Fibroblast of upper back skin (primary cell): ENCODE results near the gene GPR18.
A peak's percentile ranks its signal among the peaks of the same experiment; 100 is the strongest.

Experiments used
- DNase-seq: peaks from one replicate; pipeline ENCODE4 v3.0.0-alpha.2; 2013

The GPR18 gene

DNA sequence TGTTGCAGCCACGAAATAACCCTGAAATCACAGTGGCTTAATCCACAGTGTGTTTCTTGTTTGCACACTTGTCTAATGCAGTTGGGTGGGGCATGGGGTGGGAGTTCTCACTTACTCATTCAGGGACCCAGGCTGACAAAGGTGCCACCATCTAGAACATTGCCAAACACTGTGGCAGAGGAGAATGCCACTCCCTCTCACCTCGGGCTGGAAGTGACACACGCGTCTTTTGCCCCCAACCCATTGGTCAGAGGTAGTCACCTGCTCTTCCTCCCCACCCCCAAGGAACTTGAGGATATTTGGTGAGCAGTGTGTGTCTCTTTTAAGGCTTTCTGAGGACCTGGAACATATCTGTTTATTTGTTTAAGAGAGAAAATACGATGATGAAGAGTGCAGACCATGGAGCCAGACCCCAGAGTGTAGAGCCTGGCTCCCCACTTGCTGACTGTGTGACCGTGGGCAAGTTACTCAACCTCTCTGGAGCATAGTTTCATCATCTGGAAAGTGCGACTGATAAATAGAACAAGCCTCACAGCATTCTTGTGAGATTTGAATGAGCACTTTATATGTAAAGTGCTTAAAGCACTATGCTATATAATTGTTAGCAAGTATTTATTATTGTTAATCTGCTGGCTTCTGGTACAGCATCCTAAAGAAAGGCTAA, 31.6 kb upstream of the GPR18 start:
- DNase-seq = no peak

DNA sequence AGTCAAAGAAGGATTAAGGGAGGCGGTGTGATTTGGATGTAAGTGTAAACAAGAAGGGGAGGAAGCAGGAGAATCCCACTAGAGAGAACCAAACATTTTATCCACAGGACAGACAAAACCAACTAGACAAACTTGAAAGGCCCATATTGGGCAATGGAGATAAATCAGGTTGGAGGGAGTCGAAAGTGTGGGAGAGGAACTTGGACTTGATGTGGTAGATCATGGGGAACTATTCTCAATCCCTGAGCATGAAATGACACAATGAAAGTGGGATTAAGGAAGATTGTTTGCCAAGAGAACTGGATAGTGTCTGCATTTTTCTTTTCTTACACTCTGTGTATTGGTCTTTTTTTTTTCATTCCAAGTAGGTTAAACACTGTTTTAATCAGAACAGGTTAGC, 31.1 kb upstream of the GPR18 start:
- no peak for DNase-seq

DNA sequence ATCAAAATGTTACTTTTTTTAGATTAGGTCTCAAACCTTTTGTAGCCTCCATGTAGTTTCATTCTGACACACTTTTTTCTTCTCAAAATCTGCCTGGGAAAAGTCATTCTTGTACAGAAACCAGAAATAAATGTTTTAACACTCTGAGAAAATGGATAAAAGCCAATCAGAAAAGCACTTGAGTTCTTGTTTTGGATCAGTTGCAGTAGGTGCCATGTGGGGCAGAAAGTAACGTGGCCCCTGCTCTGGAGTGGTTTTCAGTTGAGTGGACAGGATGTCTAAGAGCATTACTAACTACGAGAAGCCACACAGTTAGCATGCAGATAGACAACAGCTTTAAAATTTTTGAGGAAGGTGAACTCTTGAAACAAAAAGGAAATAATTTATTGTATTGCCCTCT, 29.9 kb upstream of the GPR18 start:
- no peak for DNase-seq

DNA sequence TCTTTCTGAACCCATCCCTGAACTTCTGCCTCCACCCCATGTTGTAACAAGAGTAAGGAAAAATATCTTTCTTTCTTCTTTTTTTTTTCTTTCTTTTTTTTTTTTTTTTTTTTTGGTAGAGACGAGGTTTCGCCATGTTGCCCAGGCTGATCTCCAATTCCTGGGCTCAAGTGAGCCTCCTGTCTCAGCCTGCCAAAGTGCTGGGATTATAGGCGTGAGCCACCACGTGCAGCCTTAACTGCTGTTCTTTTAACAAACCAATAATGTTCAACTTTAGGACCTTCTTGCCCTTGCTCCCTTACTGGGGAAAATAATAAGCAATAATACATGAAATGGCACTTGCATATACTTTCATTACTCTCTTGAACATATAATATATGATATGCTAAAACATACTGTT, 29.4 kb upstream of the GPR18 start:
- DNase-seq = no peak

DNA sequence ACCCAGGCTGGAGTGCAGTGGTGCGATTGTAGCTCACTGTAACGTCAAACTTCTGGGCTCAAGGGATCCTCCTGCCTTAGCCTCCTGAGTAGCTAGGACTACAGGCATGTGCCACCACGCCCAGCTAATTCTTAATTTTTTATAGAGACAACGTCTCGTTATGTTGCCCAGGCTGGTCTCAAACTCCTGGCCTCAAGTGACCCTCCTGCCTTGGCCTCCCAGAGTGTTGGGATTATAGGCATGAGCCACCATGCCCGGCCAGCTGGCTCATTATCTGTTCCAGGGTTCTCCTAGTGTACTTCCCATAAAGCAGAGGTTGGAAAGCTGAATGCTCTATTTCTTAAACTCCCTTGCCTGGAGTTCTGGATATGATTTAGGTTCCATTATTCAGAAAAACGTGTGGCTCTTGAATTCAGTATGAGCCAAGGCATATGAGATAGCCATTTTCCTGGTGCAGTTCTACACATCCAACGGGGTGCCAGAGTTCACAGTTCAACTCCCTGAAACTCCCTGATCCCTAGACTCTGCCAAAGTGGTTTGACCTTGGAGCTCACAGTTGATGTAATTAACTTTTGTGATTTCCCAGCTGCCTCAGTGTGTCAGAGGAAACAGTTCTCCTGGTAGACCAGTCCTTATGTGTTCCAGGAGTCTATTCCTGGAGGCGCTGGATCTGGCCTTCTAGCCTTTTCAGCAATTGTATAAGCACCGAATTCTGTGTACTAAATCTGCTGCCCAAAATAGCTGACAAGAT, 27.4 kb upstream of the GPR18 start:
- no peak for DNase-seq

DNA sequence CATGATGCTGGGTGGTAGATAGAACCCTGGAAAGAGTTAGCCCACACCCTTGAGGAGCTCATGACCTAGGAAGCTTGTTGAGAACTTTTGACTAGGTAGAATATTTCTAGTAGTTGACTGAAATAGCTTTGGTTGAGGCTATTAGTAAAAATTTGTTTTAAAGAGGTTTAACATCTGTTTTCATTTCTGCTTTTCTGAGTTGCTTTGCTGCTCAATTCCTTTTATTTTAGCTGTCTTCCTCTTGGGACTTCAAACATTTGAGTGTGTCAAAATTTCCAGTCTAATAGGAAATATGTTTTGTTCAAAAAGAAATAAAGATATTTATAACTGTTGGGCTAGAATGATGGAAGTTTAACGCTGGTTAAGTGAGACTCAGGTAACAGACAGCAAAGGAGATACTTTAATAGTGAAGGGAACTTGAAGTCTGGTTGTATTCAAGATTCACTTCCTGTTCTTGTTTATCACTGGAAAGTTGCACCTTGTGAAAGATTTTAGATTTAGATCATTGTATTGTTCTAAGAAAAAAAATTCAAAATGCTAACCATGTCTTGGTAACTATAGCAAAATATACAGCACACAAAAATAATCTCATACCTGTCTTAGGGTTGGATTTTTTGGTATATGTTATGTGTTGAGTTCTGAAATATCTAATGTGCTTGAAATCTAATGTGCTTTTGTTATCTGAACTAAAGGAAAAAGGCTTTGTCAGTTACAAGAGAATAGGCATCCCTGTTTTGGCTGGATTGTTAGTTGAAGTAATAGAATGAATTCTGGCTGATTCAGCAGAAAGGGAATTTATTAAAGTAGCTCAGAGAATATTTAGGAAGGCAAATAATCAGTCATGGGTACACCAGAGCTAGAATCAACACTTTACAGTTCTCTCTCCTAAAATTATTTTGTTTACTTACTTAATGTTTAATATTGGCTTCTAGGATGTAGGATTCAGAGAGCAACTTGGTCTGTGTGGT, 24.4 kb upstream of the GPR18 start:
- peak; percentile 54 for DNase-seq

DNA sequence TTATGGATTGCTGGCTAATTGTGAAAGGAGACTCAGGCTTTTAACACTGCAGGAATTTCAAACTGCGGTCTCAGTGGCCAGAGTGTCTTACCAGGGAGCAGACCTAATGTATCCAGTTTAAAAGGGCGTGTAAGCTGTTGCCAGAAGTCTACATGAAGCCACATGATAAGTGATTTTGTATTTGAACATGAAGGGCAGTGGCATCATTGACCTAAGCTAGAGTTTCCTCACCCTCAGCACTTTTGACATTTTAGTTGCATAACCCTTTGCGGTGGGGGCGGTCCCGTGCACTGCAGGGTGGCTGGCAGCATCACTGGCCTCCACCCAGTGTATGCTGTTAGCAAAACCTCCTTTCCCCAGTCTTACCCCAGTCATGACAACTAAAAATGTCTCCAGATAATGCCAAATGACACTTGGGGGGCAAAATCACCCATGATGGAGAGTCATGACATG, 23.7 kb upstream of the GPR18 start:
- DNase-seq = no peak

DNA sequence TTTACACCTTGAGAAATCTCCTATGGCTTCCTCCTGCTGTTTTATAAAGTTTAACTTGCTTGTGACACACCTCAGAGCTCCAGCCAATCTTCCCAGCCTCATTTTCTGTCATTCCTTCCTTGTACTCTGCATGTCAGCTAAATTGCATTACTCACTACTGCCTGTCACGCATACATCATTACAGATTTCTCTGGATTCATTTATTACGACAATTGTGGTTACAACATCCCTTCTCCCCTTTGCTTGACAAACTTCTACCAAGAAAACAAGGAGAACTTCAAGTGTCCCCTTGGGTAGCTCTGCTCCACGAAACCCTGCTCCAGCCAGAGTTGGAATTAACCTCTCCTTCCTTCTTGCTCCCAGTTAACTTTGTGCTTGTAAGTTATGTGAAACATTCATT, 22.0 kb upstream of the GPR18 start:
- peak; percentile 75 for DNase-seq

DNA sequence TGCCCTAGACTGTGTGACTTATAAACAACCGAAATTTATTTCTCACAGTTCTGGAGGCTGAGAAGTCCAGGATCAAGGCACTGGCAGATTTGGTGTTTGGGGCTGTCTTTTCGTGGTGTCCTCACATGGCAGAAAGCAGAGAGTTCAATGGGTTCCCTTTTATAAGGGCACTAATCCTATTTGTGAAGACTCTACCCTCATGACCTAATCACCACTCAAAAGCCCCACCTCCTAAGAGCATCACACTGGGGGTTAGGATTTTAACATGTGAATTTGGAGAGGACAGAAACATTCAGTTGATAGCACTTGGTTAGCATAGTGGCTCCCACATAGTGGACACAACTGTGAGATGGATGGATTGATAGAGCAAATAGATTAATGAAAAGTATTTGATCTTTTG, 21.5 kb upstream of the GPR18 start:
- no peak for DNase-seq

DNA sequence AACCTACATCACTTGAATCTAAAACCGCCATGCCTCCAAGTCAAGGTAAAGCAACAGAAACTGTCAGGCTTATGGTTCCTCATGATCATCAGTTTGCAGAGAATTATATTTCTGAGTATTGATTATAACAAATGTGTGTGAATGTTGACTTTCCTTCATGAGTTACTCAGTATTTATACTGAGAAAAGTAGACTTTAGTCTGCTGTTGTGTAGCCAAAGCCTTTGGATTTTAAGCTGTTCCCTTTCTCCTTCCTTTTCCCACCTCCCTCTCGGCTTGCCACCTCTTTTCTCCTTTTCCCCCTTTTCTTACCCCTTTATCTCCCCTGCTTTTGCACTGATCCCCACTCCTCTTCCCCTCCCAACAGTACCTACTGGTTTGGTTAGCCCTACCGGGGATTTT, 20.7 kb upstream of the GPR18 start:
- DNase-seq = no peak

DNA sequence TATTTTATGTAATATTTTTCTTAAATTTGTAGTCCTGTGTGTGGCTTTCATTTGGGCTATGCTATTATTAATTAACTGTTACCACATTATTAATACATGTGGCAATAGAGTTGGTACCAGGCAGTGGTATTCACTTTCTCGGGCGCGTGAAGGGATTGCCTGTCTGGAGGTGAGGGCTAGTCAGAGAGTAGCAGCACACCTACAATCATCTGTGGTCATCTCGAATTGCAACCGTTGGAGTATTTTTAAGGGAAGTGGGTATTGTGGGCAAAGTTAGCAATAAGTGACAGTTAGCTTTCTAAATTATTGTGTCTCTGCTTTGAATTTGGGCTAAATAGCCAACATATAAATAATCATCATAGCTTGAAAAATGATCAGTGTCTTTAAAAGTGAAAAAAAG, 20.0 kb upstream of the GPR18 start:
- no peak for DNase-seq

DNA sequence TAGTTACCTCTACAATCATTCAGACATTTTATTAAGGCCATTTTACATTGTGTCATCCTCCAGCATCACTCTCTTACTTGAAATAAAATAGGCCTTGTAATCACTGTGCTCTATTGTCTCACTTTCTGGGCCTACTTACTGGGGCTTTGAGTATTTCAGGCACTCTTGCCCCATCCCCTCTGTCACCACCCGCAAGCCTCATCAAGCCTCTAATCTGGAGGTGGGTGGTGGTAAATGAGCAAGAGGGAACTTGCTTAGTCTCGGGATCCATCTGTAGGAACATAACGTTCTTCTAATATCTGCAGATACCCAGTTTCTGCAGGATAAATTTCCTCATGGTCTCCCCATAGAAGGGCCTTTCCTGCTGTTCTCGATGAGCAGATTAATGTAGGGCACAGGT, 19.4 kb upstream of the GPR18 start:
- no peak for DNase-seq

DNA sequence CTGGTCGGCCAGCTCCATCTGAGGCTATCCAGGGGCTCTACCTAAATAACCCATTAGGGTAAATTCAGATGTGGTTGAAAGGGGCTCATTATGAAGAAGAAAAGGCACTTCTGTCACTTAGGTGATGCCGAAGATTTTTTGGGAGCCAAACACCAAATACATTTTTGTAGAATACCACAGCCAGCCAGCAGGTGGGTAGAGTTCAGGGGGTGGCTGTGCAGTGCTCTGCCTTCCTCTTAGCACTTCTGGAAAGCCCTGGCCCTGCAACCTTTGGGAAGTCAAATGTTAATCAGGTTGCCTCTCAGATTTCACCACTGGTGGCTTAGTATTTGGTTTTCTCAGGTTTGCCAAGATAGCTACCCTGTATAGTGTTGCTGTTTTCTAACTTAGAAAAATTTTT, 18.5 kb upstream of the GPR18 start:
- no peak for DNase-seq

DNA sequence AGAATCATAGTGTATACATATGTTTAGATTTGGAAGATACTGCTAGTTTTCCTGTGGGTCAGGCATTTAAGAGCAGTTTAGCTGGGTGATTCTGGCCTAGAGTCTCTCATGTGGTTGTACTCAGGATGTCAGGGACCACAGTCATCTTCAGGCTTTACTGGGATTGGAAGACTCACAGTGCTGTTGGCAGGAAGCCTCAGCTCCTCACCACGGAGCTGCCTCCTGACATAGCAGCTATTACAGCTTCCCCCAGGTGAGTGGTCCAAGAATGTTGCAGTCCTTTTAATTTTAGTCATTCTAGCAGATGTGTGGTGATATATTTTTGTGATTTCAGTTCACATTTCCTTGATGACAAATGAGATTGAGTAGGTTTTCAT, 16.9 kb upstream of the GPR18 start:
- peak; percentile 89 for DNase-seq

DNA sequence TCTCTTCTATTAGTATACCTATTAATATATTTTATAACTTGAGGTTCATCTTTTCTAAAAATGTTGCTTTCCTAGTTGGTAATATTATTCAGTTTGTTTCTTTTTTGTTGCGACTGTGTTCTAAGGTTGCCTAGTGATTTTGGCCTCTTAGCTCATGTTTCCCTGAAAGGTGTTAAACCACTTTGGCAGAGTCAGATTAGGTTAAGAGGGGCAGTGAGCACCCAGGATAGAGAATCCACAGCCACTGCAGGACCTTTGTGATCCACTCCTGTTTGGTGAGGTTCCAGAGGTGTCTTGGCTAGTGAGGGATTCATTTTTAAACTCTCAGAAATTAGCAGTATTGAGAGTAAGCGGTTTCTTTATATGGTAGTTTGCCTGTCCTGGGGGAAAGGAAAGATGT, 14.9 kb upstream of the GPR18 start:
- no peak for DNase-seq

DNA sequence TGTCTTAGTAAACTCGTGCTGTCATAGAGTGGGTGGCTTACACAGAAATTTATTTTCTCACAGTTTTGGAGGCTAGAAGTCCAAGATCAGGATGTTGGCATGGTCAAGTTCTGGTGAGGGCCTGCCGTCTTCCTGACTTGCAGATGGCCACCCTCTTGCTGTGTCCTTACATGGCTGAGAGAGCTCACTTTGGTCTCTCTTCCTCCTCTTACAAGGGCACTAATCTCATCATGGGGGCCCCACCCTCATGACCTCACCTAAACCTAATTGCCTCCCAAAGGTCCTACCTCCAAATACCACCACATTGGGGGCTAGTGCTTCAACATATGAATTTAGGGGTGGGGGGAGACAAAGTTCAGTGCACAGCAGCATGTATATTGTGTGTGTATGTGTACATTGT, 14.3 kb upstream of the GPR18 start:
- no peak for DNase-seq

DNA sequence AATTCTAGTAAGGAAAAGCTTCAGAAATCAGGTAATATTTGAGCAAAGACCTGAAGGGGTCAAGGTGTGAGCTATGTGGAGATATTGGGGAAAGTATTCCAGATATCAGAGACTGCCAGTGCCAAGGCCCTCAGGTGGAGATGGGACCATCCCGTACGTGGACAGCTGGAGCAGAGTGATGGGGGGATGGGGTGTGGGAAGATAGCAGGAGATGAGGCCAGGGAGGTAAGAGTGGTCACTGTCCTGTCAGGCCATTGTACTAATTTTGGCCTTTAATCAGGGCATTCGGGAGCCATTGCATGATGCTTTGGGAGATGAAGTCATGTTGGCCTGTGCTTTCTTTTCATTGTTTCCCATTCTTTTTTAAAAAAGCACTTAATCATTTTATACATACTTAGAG, 13.1 kb upstream of the GPR18 start:
- no peak for DNase-seq

DNA sequence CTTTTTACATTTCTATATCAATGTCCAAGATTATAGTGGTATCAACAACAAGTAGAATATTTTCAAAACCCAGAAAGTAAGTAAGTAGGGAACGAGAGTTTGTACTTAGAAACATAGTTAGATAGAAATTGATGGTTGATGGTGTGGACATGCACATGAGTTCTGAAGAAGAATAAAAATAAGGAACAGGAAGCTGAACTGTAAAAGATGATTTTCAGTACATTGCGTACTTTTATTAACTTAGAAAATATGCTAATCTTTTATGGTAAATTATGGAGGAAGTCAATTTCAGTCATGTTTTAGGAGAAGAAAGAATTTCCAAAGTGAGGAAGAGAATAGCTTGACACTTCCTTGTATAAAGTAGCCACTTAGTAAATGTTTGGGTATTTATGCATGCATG, 12.3 kb upstream of the GPR18 start:
- no peak for DNase-seq

DNA sequence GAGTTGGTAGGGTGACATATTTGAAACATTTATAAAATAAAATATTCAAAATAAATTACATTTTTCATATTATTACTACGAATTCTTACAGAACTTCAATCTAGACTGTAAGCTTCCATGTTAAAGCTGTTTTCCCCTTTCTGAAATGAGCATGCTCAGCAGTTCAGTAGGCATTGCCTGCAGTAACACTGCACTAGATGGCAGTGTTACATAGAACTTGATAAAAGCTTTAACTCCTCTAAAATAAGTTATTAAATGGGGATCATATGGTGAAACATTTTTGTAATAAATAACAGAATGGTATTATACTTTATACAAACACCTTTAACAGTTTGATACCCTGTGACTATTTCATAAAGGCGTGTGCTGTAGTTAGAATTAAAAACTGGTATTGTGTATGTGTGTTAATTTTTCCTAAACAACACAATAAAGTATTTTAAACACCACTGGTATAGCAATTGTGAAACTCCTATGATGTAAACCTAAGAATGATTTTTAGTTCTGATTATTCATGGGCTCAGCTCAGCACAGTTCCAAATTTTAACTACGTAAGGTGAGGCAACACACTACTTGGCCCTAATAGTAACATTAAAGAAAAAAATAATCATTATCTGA, 11.6 kb upstream of the GPR18 start:
- peak; percentile 68 for DNase-seq

DNA sequence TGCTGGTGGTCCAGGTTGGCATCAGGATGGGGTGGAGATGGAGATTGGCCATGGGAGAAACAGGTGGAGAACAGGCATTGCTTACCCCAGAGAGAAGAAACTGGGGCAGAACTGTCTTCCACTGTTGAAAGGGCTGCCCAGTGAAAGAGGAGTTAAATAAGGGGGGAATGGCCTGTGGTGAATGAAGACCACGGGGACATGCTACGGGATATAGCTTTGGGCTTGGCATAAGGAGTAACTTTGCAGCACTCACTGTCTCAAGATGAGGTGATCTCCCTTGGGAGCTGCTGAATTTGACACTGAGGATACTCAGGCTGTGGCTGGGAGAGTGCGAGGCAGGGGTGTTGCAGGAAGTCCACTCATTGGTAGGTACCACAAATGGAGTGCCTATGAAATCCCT, 10.6 kb upstream of the GPR18 start:
- no peak for DNase-seq

DNA sequence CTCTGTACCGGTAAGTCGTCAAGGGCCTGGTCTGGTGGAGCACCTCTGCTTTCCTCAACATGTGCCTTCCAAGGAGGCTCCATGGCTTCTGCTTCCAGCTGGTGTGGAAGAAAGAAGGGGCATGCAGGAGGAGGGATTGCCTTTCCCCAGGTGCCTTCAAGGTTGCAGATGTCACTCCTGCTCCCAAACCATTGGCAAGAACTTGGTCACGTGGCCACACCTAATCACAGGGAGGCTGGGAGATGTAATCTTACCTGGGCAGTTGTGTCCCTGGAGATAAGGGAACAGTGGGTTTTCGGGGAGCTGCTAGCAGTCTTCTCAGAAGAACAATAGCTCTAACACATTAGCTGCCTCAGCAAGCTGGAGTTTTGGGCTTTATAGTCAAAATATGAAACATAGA, 9.7 kb upstream of the GPR18 start:
- no peak for DNase-seq

DNA sequence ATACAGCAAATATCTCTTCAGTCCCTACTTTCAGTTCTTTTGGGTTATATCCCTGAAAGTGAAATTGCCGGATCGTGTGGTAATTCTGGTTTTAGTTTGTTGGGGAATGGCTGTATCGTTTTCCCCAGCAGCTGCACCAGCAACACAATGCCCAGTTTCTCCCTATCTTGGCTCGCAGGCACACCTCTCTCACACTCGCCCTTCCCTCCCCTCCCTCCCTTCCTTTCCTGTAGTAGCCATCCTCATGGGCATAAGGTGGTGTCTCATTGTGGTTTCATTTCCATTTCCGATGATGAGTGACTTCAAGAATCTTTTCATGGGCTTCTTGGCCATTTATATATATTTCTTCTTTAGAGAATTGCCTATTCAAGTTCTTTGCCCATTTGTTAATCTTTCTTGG, 8.6 kb upstream of the GPR18 start:
- DNase-seq = no peak

DNA sequence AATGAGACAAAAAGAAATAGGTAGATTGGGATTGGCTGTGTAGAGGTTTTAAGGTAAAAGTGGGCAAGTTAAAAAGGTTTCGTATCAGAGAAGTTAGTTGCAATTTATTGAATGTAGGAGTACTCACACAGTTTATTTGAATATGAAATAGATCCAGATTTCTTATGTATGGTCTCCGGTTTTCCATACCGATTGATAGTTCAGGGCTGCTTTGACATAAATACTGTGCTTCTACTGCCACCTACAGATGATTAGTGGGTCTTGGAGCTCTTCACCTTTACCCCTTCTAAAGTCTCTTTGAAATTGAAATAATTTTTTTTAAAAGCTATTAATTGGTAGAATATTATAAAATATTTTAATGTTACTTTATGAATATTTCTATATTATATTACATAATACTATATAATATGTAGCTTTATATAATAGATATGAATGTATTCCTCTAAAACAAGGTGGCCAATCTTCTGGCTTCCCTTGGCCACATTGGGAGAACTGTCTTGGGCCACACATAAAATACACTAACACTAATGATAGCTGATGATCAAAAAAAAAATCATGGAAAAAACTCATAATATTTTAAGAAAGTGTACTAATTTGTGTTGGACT, 7.7 kb upstream of the GPR18 start:
- peak; percentile 64 for DNase-seq
